HFF-Myc (cell line): ENCODE measurements around the gene CARD11.

Source experiments
- DNase-seq: peaks from one replicate; pipeline ENCODE4 v3.0.0-alpha.2; 2011; ENCODE audit warnings: low read depth; ENCODE audit errors: extremely low read depth
- H3K4me3 ChIP-seq: replicated peaks from 2 replicates; pipeline ENCODE4 v1.5.1; 2011; ENCODE audit warnings: low read depth, mild to moderate bottlenecking, control low read depth, low read length
- TF ChIP-seq, protein P1 (sequence below): IDR thresholded peaks from 2 replicates; pipeline ENCODE4 v1.5.1; 2012; ENCODE audit warnings: mild to moderate bottlenecking, low read depth, low read length, control low read depth; ENCODE audit errors: missing control alignments

Gene CARD11

GRCh38 chr7:3073763-3074458, 30.2 kb upstream of the CARD11 start:
- H3K4me3 ChIP-seq: no peak overlapping the region
- DNase-seq: no peak
- TF ChIP-seq, protein P1, sequence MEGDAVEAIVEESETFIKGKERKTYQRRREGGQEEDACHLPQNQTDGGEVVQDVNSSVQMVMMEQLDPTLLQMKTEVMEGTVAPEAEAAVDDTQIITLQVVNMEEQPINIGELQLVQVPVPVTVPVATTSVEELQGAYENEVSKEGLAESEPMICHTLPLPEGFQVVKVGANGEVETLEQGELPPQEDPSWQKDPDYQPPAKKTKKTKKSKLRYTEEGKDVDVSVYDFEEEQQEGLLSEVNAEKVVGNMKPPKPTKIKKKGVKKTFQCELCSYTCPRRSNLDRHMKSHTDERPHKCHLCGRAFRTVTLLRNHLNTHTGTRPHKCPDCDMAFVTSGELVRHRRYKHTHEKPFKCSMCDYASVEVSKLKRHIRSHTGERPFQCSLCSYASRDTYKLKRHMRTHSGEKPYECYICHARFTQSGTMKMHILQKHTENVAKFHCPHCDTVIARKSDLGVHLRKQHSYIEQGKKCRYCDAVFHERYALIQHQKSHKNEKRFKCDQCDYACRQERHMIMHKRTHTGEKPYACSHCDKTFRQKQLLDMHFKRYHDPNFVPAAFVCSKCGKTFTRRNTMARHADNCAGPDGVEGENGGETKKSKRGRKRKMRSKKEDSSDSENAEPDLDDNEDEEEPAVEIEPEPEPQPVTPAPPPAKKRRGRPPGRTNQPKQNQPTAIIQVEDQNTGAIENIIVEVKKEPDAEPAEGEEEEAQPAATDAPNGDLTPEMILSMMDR: no peak

- DNase-seq: no peak
- TF ChIP-seq, protein P1: no peak
- H3K4me3 ChIP-seq: no peak overlapping the region
These were observed 27.2 kb upstream of the CARD11 start for GRCh38 chr7:3070908-3071307.

DNA sequence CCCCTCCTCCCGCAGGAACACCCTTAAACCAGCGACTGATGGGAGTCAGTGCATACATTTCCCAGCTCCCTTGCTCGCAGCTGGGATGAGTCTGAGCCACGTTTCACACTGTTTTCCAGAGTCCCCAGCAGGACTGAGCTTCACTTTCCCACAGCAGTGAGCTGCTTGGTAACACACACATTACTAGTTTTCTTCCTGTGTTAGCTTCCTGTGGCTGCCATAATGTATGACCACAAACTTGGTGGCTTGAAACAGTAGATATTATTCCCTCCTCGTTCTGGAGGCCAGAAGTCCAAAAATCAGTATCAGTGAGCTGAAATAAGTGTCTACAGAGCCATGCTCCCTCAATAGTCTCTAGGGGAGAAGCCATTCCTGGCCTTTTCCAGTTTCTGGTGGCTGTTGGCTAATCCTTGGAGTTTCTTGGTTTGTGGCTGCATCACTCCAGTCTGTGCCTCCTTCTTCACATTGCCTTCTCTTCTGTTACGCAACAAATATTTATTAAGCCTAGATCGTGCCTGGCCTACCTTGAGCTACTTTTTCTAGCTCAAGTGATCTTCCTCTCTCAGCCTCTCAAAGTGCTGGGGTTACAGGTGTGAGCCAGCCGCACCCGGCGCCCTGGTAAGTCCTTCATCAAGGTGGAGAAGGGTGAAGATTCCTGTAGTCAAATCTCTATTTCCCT, 26.2 kb upstream of the CARD11 start:
- TF ChIP-seq, protein P1: no peak
- no peak overlapping the region for H3K4me3 ChIP-seq
- DNase-seq: no peak

DNA sequence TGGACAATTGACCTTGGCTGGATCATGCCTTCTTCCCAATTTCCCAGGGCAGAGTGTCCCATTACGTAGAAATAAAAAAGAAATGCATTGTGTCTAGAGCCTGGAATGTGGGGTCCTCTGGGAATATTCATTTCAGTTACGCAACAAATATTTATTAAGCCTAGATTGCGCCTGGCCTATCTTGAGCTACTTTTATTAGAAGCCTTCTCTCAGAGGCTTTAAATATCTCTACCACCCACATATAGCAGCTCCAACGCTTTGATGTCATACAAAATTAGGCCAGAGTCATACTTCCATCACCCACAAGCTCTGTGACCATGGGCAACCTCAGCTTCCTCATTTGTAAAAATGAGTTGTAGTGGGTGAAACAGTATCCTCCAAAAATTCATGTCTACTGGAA, 24.9 kb upstream of the CARD11 start:
- no peak for DNase-seq
- TF ChIP-seq, protein P1: no peak

GRCh38 chr7:3067606-3068380, 24.1 kb upstream of the CARD11 start:
- no peak overlapping the region for H3K4me3 ChIP-seq
- no peak for DNase-seq
- TF ChIP-seq, protein P1: no peak

More for the DNA sequence above, 24.9 kb upstream of the CARD11 start:
- no peak overlapping the region for H3K4me3 ChIP-seq

- DNase-seq: no peak
- H3K4me3 ChIP-seq: no peak overlapping the region
- TF ChIP-seq, protein P1: no peak
These were observed 23.5 kb upstream of the CARD11 start for GRCh38 chr7:3067193-3067592.
